Measurements from ENCODE around the gene PNKP.

Gene PNKP

GRCh38 chr19:49866933-49867782 lies at the start of gene PNKP:
TSS of gene PNKP (minus strand) at chr19:49867576. CDS start at chr19:49867204, 372 bp downstream.
- ChIA-PET POLR2A (interaction anchor here (0.9 to 5.9 kb wide), 7 partner anchors 9 to 63 kb away, joined by 3 to 69 read pairs (median 5); partner anchors contain the start of genes AKT1S1, FUZ, PTOV1 and TBC1D17), CTCF (no interaction called here)
- DNase-seq (ENCODE audit: extremely low spot score), result peak; percentile 78
- no peak for TF ChIP-seq CTBP1 (IDR thresholded peaks at IDR 0.05; ENCODE audit: borderline replicate concordance)
- TF ChIP-seq TARDBP (IDR thresholded peaks at IDR 0.05), result peak; percentile 91
- TF ChIP-seq ELF4 (IDR thresholded peaks at IDR 0.05), result no peak
- no peak for TF ChIP-seq FOXM1 (IDR thresholded peaks at IDR 0.05; ENCODE audit: borderline replicate concordance)
- TF ChIP-seq FOXK2 (IDR thresholded peaks at IDR 0.05), result no peak
- TF ChIP-seq BHLHE40 (IDR thresholded peaks at IDR 0.05; ENCODE audit: borderline replicate concordance), result no peak
- TF ChIP-seq ZNF384 (IDR thresholded peaks at IDR 0.05), result no peak
- peak; percentile 53 for TF ChIP-seq L3MBTL2 (conservative IDR thresholded peaks at IDR 0.05)

- ChIA-PET CTCF (no interaction called here), POLR2A (interaction anchor here (0.6 kb wide), 1 partner anchor 46 kb away, joined by 3 read pairs; no protein-coding TSS in a partner anchor)
- TF ChIP-seq BHLHE40 (IDR thresholded peaks at IDR 0.05; ENCODE audit: borderline replicate concordance) (no peak), FOXM1 (IDR thresholded peaks at IDR 0.05; ENCODE audit: borderline replicate concordance) (no peak), FOXA1 (IDR thresholded peaks at IDR 0.05) (no peak), NFRKB (IDR thresholded peaks at IDR 0.05) (no peak), TARDBP (IDR thresholded peaks at IDR 0.05) (no peak), SUZ12 (IDR thresholded peaks at IDR 0.05) (no peak), SP1 (IDR thresholded peaks at IDR 0.05) (no peak), L3MBTL2 (conservative IDR thresholded peaks at IDR 0.05) (no peak)
- DNase-seq (ENCODE audit: extremely low spot score), result no peak
Observed at GRCh38 chr19:49915271-49915670, 47.9 kb upstream of the PNKP start.

DNA sequence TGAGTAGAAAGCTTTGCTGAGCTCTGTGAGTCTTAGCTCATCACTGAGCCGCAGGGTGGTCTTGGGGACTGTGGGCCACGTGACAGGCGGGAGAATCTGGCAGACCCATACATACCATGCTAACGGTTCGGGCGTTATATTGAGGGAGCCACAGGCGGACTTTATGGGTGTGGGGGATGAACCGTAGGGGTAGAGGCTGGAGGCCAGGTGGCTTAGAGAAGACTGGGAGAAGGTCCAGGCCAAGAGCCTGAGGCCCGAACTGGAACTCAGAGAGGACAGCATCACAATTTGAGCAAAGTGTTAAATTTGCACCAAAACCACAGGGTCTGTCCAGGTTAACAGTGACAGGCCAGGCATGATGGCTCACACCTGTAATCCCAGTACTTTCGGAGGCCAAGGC lies 46.3 kb upstream of the PNKP start:
- no peak for DNase-seq (ENCODE audit: extremely low spot score)
- TF ChIP-seq CTBP1 (IDR thresholded peaks at IDR 0.05; ENCODE audit: borderline replicate concordance) (no peak), NFRKB (IDR thresholded peaks at IDR 0.05) (no peak), TARDBP (IDR thresholded peaks at IDR 0.05) (no peak), SUZ12 (IDR thresholded peaks at IDR 0.05) (no peak), HDGF (IDR thresholded peaks at IDR 0.05; ENCODE audit: borderline replicate concordance) (no peak), ZNF384 (IDR thresholded peaks at IDR 0.05) (no peak), FOXM1 (IDR thresholded peaks at IDR 0.05; ENCODE audit: borderline replicate concordance) (no peak), ELF4 (IDR thresholded peaks at IDR 0.05) (no peak), PKNOX1 (IDR thresholded peaks at IDR 0.05) (no peak), FOXA1 (IDR thresholded peaks at IDR 0.05) (no peak), BHLHE40 (IDR thresholded peaks at IDR 0.05; ENCODE audit: borderline replicate concordance) (no peak)
- CTCF ChIA-PET, result interaction anchor here (0.5 kb wide), 1 partner anchor 532 kb away, joined by 3 read pairs; no protein-coding TSS in a partner anchor
- POLR2A ChIA-PET, result interaction anchor here (1.5 kb wide), 1 partner anchor 19 kb away, joined by 3 read pairs; no protein-coding TSS in a partner anchor

GRCh38 chr19:49912965-49913685 lies 45.7 kb upstream of the PNKP start:
- POLR2A ChIA-PET, result interaction anchor here (1.5 kb wide), 1 partner anchor 18 kb away, joined by 3 read pairs; no protein-coding TSS in a partner anchor
- TF ChIP-seq ELF4 (IDR thresholded peaks at IDR 0.05), result no peak
- TF ChIP-seq ARNT (IDR thresholded peaks at IDR 0.05), result no peak
- no peak for TF ChIP-seq L3MBTL2 (conservative IDR thresholded peaks at IDR 0.05)
- no peak for TF ChIP-seq BHLHE40 (IDR thresholded peaks at IDR 0.05; ENCODE audit: borderline replicate concordance)
- TF ChIP-seq NFRKB (IDR thresholded peaks at IDR 0.05), result no peak
- DNase-seq (ENCODE audit: extremely low spot score), result no peak
- CTCF ChIA-PET, result interaction anchor here (0.5 kb wide), 1 partner anchor 532 kb away, joined by 3 read pairs; no protein-coding TSS in a partner anchor

DNA sequence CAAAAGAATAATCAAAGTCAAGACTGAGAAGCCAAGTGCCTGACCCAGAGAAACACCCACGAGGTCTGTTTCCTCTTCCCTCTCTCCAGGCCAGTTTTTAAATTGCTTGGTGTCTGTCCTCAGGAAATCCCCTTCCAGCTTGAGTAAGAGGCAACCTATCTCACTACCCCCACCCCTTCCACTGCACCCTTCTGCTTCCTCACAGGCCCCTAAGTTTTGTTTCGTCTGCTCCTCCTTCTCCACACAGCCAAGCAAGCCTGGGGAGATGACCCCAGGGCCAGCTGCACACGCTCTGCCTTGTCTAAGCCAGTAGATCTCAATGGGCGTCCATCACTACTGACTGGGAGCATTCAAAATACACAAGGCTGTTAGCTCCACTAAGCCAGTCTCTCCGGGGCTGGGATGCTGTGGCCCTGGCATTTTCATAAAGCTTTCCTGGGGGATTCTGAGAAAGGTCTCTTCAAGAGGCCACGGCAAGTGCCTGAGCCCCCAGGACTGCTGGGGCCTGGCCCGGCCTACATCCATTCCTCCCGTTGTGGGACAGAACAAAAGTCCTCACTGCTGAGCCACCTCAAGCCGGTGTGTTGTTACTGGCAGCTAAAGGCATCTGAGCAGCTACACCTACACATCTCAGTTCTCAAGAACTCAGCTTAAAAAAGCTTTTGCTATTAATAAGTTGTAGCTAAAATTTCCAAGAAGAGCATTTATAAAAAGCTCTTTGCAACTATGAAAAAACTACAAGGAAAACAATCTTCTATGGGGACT lies 44.2 kb upstream of the PNKP start:
- ChIA-PET CTCF (no interaction called here), POLR2A (interaction anchor here (1.1 kb wide), 1 partner anchor 18 kb away, joined by 3 read pairs; no protein-coding TSS in a partner anchor)
- TF ChIP-seq ARNT (IDR thresholded peaks at IDR 0.05) (no peak), FOXA1 (IDR thresholded peaks at IDR 0.05) (no peak), PKNOX1 (IDR thresholded peaks at IDR 0.05) (no peak), L3MBTL2 (conservative IDR thresholded peaks at IDR 0.05) (no peak), BHLHE40 (IDR thresholded peaks at IDR 0.05; ENCODE audit: borderline replicate concordance) (no peak), FOXK2 (IDR thresholded peaks at IDR 0.05) (no peak), SUZ12 (IDR thresholded peaks at IDR 0.05) (no peak), NFRKB (IDR thresholded peaks at IDR 0.05) (no peak), FOXM1 (IDR thresholded peaks at IDR 0.05; ENCODE audit: borderline replicate concordance) (no peak), ELF4 (IDR thresholded peaks at IDR 0.05) (no peak), LEF1 (IDR thresholded peaks at IDR 0.05; ENCODE audit: borderline replicate concordance) (no peak), TARDBP (IDR thresholded peaks at IDR 0.05) (no peak), CTBP1 (IDR thresholded peaks at IDR 0.05; ENCODE audit: borderline replicate concordance) (no peak), ZNF384 (IDR thresholded peaks at IDR 0.05) (no peak), HDGF (IDR thresholded peaks at IDR 0.05; ENCODE audit: borderline replicate concordance) (no peak), SP1 (IDR thresholded peaks at IDR 0.05) (no peak)
- DNase-seq (ENCODE audit: extremely low spot score), result no peak

All from HEK293T (cell line).